HTR-8/SVneo (cell line): ENCODE results near the gene PIGU.

Experiments
- DNase-seq: peaks from one replicate; pipeline ENCODE4 v3.0.0; 2011; ENCODE audit warnings: low spot score, mixed read lengths; ENCODE audit not compliant: insufficient read length
- FAIRE-seq: peaks from 2 replicates; lab custom pipeline; 2011; peaks lifted over from hg19 to GRCh38; lab: Jason Lieb, UNC

Gene PIGU

GRCh38 chr20:34581341-34582184, 95.3 kb downstream of the PIGU start:
- FAIRE-seq (peak; percentile 16), DNase-seq (no peak)

GRCh38 chr20:34579979-34580940, 96.6 kb downstream of the PIGU start:
- DNase-seq (no peak), FAIRE-seq (peak; percentile 81)

DNA sequence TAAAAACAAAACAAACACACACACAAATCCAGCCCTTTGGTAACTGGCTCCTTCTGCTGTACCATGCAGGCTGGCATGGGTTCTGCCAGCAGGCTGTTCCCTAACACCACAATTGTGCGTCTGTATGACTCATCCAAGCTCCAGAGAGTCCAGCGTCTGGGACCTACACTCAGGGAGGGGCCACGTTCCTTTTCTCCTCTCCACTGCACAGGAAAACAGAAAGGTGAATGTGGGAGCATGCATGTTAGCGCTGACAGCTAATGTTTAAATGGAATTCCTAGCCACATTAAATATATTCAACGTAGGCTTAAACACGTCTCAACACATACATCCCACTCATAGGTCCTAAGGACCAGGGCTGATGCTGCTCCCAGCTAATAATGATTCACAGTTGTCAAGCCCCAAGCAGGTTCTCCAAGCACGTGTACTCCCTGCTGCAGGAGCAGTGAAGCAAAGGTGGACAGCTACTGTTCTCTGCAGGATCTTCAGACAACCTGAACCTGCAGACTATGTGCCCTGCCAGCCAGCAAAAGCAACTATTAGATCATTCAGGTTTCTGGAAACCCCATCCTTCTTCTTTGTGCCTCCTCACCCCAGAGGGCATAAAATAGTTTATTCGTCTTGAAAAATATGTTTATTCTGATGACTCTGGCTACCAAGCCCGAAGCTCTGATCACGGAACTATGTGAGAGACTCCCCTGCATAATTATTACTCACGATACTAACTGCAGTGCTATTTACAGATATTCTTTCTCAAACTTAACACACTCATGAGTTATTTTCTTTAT, 97.5 kb downstream of the PIGU start:
- peak; percentile 74 for FAIRE-seq
- peak; percentile 84 for DNase-seq

DNA sequence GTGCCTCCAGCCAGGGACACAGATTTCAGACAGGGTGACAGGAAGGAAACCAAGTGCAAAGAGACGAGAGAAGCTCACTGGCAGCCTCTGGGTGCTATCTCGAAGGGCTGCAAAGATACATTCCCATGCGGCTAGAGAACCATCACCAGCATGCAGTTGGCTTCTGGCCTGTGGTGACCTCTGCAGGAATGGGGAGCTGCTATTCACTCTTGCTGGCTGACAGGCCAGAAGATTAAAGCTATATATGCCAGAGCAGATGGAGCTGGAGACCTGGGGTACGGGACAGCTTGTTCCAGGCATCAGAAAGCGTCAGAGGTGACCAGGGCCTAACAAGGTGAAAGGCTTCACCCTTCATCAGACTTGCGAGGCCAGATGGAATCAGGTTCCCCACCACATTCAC, 98.4 kb downstream of the PIGU start:
- no peak for DNase-seq
- FAIRE-seq: no peak

DNA sequence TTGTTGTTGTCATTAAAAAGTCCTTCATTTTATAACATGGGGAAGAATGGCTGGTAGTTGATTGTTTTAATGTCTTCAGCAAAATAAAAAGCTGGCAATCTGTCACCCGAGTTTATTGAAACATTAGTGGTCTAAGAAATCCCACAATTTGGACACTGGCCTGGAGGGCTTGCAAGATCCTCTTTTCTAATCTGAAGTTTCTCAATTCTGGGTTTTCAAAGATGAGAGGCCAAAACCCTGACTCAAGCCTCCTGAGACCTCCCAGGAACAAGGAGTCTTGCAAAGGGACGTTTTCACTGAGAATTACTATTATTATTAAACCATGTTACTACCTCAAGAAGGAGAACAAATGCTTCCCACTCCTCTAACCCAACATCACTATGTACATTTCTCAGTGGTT, 98.9 kb downstream of the PIGU start:
- no peak for FAIRE-seq
- no peak for DNase-seq

DNA sequence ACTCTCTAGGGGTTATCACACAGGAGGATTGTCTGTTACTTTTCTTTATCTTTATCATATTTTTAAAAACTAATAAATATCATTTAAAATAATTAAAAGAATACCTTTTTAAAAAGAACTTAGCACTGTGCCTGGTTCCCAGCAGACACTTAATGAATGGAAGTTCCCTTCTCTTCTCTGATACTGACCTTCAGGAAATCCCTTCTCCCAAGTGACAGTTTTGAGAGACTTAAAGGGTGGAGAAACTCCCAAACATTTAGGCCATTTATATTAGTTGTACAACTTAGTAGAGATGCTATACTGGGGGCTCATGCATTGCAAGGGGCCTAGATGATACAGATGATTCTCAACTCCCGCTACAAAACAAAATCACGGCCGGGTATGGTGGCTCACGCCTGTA, 99.8 kb downstream of the PIGU start:
- no peak for FAIRE-seq
- DNase-seq: no peak

GRCh38 chr20:34575756-34576155, 101.1 kb downstream of the PIGU start:
- DNase-seq (no peak), FAIRE-seq (no peak)

- DNase-seq (no peak), FAIRE-seq (no peak)
Measured at GRCh38 chr20:34575271-34575670, 101.6 kb downstream of the PIGU start.

GRCh38 chr20:34574861-34575260, 102.0 kb downstream of the PIGU start:
- no peak for FAIRE-seq
- DNase-seq: no peak

DNA sequence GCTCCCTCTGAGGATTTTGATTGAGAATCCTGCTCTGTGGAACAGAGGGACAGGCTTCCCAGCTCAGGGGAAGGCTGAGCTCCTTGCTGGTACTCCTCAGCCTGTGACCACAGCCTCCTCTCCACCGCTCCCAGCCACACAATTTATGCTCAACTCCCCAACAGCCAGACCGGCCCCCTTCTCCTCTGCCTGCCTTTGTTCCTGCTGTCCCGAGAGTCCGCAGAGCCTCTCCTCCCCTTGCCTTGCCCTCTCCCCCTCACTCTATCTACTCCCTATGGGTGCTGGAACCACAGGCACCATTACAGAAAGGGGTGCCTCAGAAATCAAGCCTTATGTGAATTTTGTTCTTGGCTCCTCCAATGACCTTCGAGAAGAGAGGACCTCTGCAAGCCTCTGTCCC, 102.5 kb downstream of the PIGU start:
- DNase-seq (no peak), FAIRE-seq (no peak)

- DNase-seq (no peak), FAIRE-seq (no peak)
Measured at GRCh38 chr20:34573541-34574300, 103.2 kb downstream of the PIGU start.

GRCh38 chr20:34571753-34572152, 105.1 kb downstream of the PIGU start:
- DNase-seq (no peak), FAIRE-seq (peak; percentile 57)

GRCh38 chr20:34570859-34571306, 106.0 kb downstream of the PIGU start:
- FAIRE-seq (no peak), DNase-seq (no peak)

DNA sequence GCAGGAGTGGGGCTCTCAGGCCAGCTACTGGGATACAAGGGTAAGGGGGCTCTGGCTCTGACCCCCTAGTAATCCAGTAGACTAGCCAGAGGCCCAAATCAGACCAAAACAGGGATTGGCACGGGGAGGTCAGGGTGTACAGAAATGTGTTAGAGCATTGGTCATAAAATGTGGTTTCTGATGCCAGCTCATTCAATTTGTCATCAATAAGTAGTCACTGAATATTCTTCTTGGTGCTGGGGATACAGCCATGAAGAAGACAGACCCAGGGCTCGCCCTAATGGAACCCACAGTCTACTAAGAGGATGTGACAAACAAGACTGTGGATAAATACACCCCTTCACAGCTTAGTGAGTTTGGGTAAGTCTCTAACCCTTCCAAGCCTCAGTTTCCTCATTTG, 107.3 kb downstream of the PIGU start:
- DNase-seq (no peak), FAIRE-seq (no peak)

- no peak for DNase-seq
- FAIRE-seq: peak; percentile 26
Measured at GRCh38 chr20:34567892-34568865, 108.7 kb downstream of the PIGU start.

DNA sequence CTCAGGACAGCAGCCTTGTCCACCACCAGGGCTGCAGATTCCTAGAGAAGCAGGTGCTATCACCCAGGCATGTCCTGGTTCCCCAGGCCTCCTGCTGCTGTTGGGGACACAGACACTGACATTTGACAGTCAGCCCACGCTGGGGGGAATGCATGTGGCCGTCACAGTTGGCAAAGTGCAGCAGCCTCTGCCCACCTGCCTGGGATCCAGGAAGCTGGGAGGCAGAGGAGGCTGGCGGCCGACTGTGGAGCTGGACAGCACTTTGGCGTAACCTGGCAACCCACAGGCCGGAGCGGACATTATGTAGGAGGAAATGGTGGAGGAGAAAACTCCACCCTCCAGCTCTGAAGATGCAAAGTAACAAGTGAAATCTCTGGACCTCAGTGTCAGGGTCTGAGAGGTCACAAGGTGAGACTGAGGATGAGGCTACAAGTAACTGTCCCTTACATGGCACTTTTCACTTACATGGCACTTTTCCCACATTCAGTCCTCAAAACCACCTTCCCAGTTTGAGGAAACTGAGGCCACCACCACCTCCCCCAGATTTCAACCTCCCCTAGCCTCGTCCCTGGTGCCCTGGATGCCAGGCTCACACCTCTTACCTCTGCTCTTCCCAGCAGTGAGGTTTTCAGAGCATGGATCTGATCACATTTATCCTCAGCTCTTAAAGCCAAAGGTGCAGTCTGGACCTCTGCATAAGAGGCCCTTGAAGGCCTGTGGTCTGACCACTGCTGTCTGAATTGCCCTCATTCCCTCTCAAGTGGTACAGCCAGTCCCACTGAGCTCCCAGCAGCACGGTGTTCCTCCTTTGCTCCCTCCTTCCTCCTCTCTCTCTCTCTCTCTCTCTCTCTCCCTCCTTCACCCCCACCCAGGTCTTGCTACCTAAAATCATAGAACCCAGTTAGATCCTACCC, 109.7 kb downstream of the PIGU start:
- no peak for FAIRE-seq
- DNase-seq: no peak

DNA sequence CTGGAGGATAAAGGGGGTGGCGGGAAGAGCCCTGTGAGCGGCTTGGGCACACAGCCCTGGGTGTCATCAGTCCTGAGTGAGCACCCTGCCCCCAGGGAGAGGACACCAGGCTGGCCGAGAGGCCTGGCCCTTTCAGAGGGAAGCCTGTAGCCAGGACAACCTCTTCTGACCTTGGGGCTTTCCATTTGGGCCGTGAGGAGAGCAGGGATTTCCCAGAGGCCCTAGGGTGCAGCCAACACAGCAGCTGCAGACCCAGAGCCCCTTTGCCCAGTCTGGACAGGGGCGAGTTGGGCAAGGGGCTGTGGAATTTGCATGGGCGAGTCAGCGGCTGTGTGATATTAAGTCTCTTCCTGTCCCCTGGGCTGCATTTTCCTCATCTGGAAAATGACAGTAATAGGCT, 112.1 kb downstream of the PIGU start:
- no peak for DNase-seq
- FAIRE-seq: no peak
